ENCODE data around the gene PRPF40B.
A peak's percentile ranks its signal among the peaks of the same experiment; 100 is the strongest.

PRPF40B gene

GRCh38 chr12:49616533-49617219, 6.7 kb upstream of the PRPF40B start:
- no peak overlapping the region for H3K4me2 ChIP-seq (ENCODE audit: low read length)
- H2BK5ac ChIP-seq (ENCODE audit: low read length) = no peak overlapping the region
- H4K5ac ChIP-seq (ENCODE audit: low read length) = no peak overlapping the region
- no peak for DNase-seq
- no peak overlapping the region for H2AK5ac ChIP-seq (ENCODE audit: low read length)
- H4K8ac ChIP-seq (ENCODE audit: low read depth, low read length) = no peak overlapping the region
- H2BK120ac ChIP-seq (ENCODE audit: low read depth, low read length) = no peak overlapping the region
- H3K4ac ChIP-seq (ENCODE audit: low read depth, low read length) = no peak overlapping the region
- no peak overlapping the region for H3K4me3 ChIP-seq (ENCODE audit: low read length)
- WGBS (ENCODE audit: extremely low coverage, insufficient coverage, low lambda C conversion rate) = no CpG with 5 or more reads among the region's 5 CpGs
- no peaks in the 10 kb centered on the region for H3K4me1 ChIP-seq (ENCODE audit: control insufficient read depth, low read depth, low read length)
- no peaks in the 10 kb centered on the region for H3K79me2 ChIP-seq (ENCODE audit: control insufficient read depth, insufficient read depth, low read length)
- no peak overlapping the region for H3K9ac ChIP-seq (ENCODE audit: low read length)
- no peak overlapping the region for H3K18ac ChIP-seq (ENCODE audit: low read length)
- H3K27ac ChIP-seq (ENCODE audit: low read depth, low read length) = no peak overlapping the region
- no peak overlapping the region for H3K23ac ChIP-seq (ENCODE audit: low read length)
- no peaks in the 10 kb centered on the region for H3K79me1 ChIP-seq (ENCODE audit: low read length)
- no peak overlapping the region for H3K56ac ChIP-seq (ENCODE audit: low read length)
- H3K27me3 ChIP-seq (ENCODE audit: insufficient read depth, low read length, poor library complexity) = no peaks in the 10 kb centered on the region
- H2BK15ac ChIP-seq (replicated peaks; ENCODE audit: low read depth) = no peak overlapping the region
- no peaks in the 10 kb centered on the region for H3K36me3 ChIP-seq (ENCODE audit: control insufficient read depth, insufficient read depth, low read length)

GRCh38 chr12:49618576-49618975, 4.8 kb upstream of the PRPF40B start:
- Histone ChIP-seq H3K56ac (ENCODE audit: low read length) (no peak overlapping the region), H2BK5ac (ENCODE audit: low read length) (no peak overlapping the region), H3K18ac (ENCODE audit: low read length) (no peak overlapping the region), H3K4me3 (ENCODE audit: low read length) (no peak overlapping the region), H4K8ac (ENCODE audit: low read depth, low read length) (no peak overlapping the region), H3K79me1 (ENCODE audit: low read length) (no peaks in the 10 kb centered on the region), H3K4me1 (ENCODE audit: control insufficient read depth, low read depth, low read length) (peaks cover 3% of the 10 kb centered on the region), H3K27ac (ENCODE audit: low read depth, low read length) (no peak overlapping the region), H4K5ac (ENCODE audit: low read length) (no peak overlapping the region), H3K4ac (ENCODE audit: low read depth, low read length) (no peak overlapping the region), H3K79me2 (ENCODE audit: control insufficient read depth, insufficient read depth, low read length) (no peaks in the 10 kb centered on the region), H3K27me3 (ENCODE audit: insufficient read depth, low read length, poor library complexity) (no peaks in the 10 kb centered on the region), H3K23ac (ENCODE audit: low read length) (no peak overlapping the region), H3K4me2 (ENCODE audit: low read length) (no peak overlapping the region), H2BK15ac (replicated peaks; ENCODE audit: low read depth) (no peak overlapping the region), H2BK120ac (ENCODE audit: low read depth, low read length) (no peak overlapping the region), H2AK5ac (ENCODE audit: low read length) (no peak overlapping the region), H3K9ac (ENCODE audit: low read length) (no peak overlapping the region), H3K36me3 (ENCODE audit: control insufficient read depth, insufficient read depth, low read length) (no peaks in the 10 kb centered on the region)
- no CpG with 5 or more reads among the region's 1 CpG for WGBS (ENCODE audit: extremely low coverage, insufficient coverage, low lambda C conversion rate)
- DNase-seq = no peak

GRCh38 chr12:49619286-49619685, 4.1 kb upstream of the PRPF40B start:
- H3K4me1 ChIP-seq (ENCODE audit: control insufficient read depth, low read depth, low read length) = peaks cover 3% of the 10 kb centered on the region
- H2BK120ac ChIP-seq (ENCODE audit: low read depth, low read length) = no peak overlapping the region
- no peak overlapping the region for H3K4ac ChIP-seq (ENCODE audit: low read depth, low read length)
- no peak overlapping the region for H2BK15ac ChIP-seq (replicated peaks; ENCODE audit: low read depth)
- no peaks in the 10 kb centered on the region for H3K36me3 ChIP-seq (ENCODE audit: control insufficient read depth, insufficient read depth, low read length)
- H2BK5ac ChIP-seq (ENCODE audit: low read length) = no peak overlapping the region
- H3K56ac ChIP-seq (ENCODE audit: low read length) = peak overlapping the region; percentile 25
- no peak overlapping the region for H3K23ac ChIP-seq (ENCODE audit: low read length)
- H2AK5ac ChIP-seq (ENCODE audit: low read length) = no peak overlapping the region
- no peak overlapping the region for H3K18ac ChIP-seq (ENCODE audit: low read length)
- no peak overlapping the region for H3K4me3 ChIP-seq (ENCODE audit: low read length)
- H3K4me2 ChIP-seq (ENCODE audit: low read length) = no peak overlapping the region
- H4K8ac ChIP-seq (ENCODE audit: low read depth, low read length) = no peak overlapping the region
- no peak overlapping the region for H4K5ac ChIP-seq (ENCODE audit: low read length)
- no peaks in the 10 kb centered on the region for H3K27me3 ChIP-seq (ENCODE audit: insufficient read depth, low read length, poor library complexity)
- H3K79me2 ChIP-seq (ENCODE audit: control insufficient read depth, insufficient read depth, low read length) = no peaks in the 10 kb centered on the region
- no peak overlapping the region for H3K27ac ChIP-seq (ENCODE audit: low read depth, low read length)
- WGBS (ENCODE audit: extremely low coverage, insufficient coverage, low lambda C conversion rate) = no CpG with 5 or more reads among the region's 3 CpGs
- no peak for DNase-seq
- no peaks in the 10 kb centered on the region for H3K79me1 ChIP-seq (ENCODE audit: low read length)
- no peak overlapping the region for H3K9ac ChIP-seq (ENCODE audit: low read length)

- Histone ChIP-seq H3K36me3 (ENCODE audit: control insufficient read depth, insufficient read depth, low read length) (no peaks in the 10 kb centered on the region), H3K4ac (ENCODE audit: low read depth, low read length) (no peak overlapping the region), H3K4me2 (ENCODE audit: low read length) (peak overlapping the region; percentile 99), H3K27me3 (ENCODE audit: insufficient read depth, low read length, poor library complexity) (no peaks in the 10 kb centered on the region), H3K18ac (ENCODE audit: low read length) (no peak overlapping the region), H3K4me3 (ENCODE audit: low read length) (no peak overlapping the region), H4K8ac (ENCODE audit: low read depth, low read length) (no peak overlapping the region), H3K79me2 (ENCODE audit: control insufficient read depth, insufficient read depth, low read length) (no peaks in the 10 kb centered on the region), H2BK5ac (ENCODE audit: low read length) (no peak overlapping the region), H2BK15ac (replicated peaks; ENCODE audit: low read depth) (no peak overlapping the region), H3K56ac (ENCODE audit: low read length) (peak overlapping the region; percentile 92), H3K9ac (ENCODE audit: low read length) (peak overlapping the region; percentile 90), H3K79me1 (ENCODE audit: low read length) (no peaks in the 10 kb centered on the region), H4K5ac (ENCODE audit: low read length) (no peak overlapping the region), H3K4me1 (ENCODE audit: control insufficient read depth, low read depth, low read length) (peaks cover 3% of the 10 kb centered on the region), H3K27ac (ENCODE audit: low read depth, low read length) (no peak overlapping the region), H3K23ac (ENCODE audit: low read length) (no peak overlapping the region), H2AK5ac (ENCODE audit: low read length) (no peak overlapping the region), H2BK120ac (ENCODE audit: low read depth, low read length) (no peak overlapping the region)
- no peak for DNase-seq
- WGBS (ENCODE audit: extremely low coverage, insufficient coverage, low lambda C conversion rate) = no CpG with 5 or more reads among the region's 33 CpGs
Measured at GRCh38 chr12:49621651-49622500, 1.5 kb upstream of the PRPF40B start.

DNA sequence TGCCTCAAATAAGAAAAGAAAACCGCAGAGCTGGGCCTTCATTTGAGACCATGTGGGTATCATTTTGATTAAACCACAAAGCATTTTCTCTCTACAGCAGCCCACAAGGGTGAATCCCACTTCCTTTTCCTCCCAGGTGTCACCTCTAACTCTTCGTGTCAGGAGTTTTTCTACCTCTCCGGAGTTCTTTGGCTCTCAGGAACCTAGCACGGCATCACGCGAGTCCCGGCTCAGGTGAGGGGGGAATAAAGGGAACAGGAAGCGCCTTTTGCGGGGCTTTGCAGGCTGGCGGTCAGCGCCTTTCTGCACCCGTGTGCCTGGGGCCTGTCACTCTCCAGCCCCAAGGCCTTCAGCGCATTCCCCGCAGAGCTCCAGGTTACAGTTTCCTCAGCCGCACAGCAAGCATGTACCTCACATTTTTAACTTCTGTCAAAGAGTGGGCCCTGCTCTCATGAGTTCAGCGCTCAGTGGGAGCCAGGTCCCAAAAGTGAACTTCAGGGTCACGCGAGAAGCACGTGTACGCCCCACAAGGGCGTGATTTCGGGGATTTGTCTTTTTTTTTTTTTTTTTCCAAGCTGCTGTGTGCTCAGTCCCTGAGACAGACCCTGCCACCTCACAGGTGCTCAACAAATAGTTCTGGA, 740 bp upstream of the PRPF40B start:
- Histone ChIP-seq H3K79me1 (ENCODE audit: low read length) (no peaks in the 10 kb centered on the region), H3K27me3 (ENCODE audit: insufficient read depth, low read length, poor library complexity) (no peaks in the 10 kb centered on the region), H3K79me2 (ENCODE audit: control insufficient read depth, insufficient read depth, low read length) (no peaks in the 10 kb centered on the region), H3K4ac (ENCODE audit: low read depth, low read length) (no peak overlapping the region), H2AK5ac (ENCODE audit: low read length) (no peak overlapping the region), H3K36me3 (ENCODE audit: control insufficient read depth, insufficient read depth, low read length) (no peaks in the 10 kb centered on the region), H4K5ac (ENCODE audit: low read length) (no peak overlapping the region), H2BK120ac (ENCODE audit: low read depth, low read length) (no peak overlapping the region), H3K56ac (ENCODE audit: low read length) (peak overlapping the region; percentile 92), H2BK15ac (replicated peaks; ENCODE audit: low read depth) (no peak overlapping the region), H3K4me2 (ENCODE audit: low read length) (peak overlapping the region; percentile 99), H4K8ac (ENCODE audit: low read depth, low read length) (no peak overlapping the region), H3K27ac (ENCODE audit: low read depth, low read length) (peak overlapping the region; percentile 75), H3K9ac (ENCODE audit: low read length) (peak overlapping the region; percentile 90), H2BK5ac (ENCODE audit: low read length) (no peak overlapping the region), H3K18ac (ENCODE audit: low read length) (peak overlapping the region; percentile 77), H3K23ac (ENCODE audit: low read length) (peak overlapping the region; percentile 45), H3K4me3 (ENCODE audit: low read length) (peak overlapping the region; percentile 84), H3K4me1 (ENCODE audit: control insufficient read depth, low read depth, low read length) (peaks cover 6% of the 10 kb centered on the region)
- WGBS (ENCODE audit: extremely low coverage, insufficient coverage, low lambda C conversion rate) = no CpG with 5 or more reads among the region's 22 CpGs
- DNase-seq = no peak

Data from mesendoderm (in vitro differentiated cells).